Sigmoid colon (tissue), 7 donors: ENCODE data around the gene KLRF2. TPM values are rescaled to one million over a fixed set of nuclear protein-coding genes. Genes with fewer than 3 reads are reported as not detected.

Experiments
- DNase-seq: peaks from one replicate; pipeline ENCODE4 v3.0.0-alpha.2; 2019
- H3K27ac ChIP-seq, 4 donors: fragments of 200-600 bp; sonication (generic); one replicate each; pipeline ENCODE4 v1.5.1; 2016 to 2019; ENCODE audit warnings: mild to moderate bottlenecking in 1 of 4
- H3K27me3 ChIP-seq, 3 donors: fragments of 200-600 bp; sonication (generic); one replicate each; pipeline ENCODE4 v1.5.1; 2019; ENCODE audit warnings: mild to moderate bottlenecking in 1 of 3
- H3K36me3 ChIP-seq, 4 donors: fragments of 200-600 bp; sonication (generic); one replicate each; pipeline ENCODE4 v1.5.1; 2016 to 2019
- H3K4me1 ChIP-seq, 4 donors: fragments of 200-600 bp; sonication (generic); one replicate each; pipeline ENCODE4 v1.5.1; 2017 to 2019
- H3K4me3 ChIP-seq, 4 donors: fragments of 200-600 bp; sonication (generic); one replicate each; pipeline ENCODE4 v1.5.1; 2017 to 2019; ENCODE audit warnings: mild to moderate bottlenecking in 2 of 4, moderate library complexity in 1 of 4
- H3K9me3 ChIP-seq, 4 donors: fragments of 200-600 bp in 3 of 4; sonication (generic) in 3 of 4; one replicate each; pipeline versions ENCODE4 v1.5.1 to v1.6.1; 2013 to 2019
- EP300 ChIP-seq, 4 donors: sonication (generic); formaldehyde crosslinking; IDR thresholded peaks; one replicate each; pipeline ENCODE4 v1.6.1; 2017; ENCODE audit warnings: antibody characterized with exemption in 4 of 4
- POLR2A ChIP-seq, 2 donors: fragments of 450-650 bp; IDR thresholded peaks; one replicate each; pipeline ENCODE4 v1.6.1; 2016; ENCODE audit warnings: antibody characterized with exemption in 2 of 2, mild to moderate bottlenecking in 2 of 2, moderate library complexity in 2 of 2
- POLR2AphosphoS5 ChIP-seq, 4 donors: sonication (generic); formaldehyde crosslinking; IDR thresholded peaks; one replicate each; pipeline ENCODE4 v1.6.1; 2017; ENCODE audit warnings: antibody characterized with exemption in 4 of 4
- WGBS, 2 donors: extraction: QIAGEN DNeasy Blood & Tissue Kit; methylation state at CpG; one replicate each; pipeline ENCODE4 v1.1.7; 2013; 5-methylcytosine and 5-hydroxymethylcytosine counted together
- intact Hi-C: fragments of 100-400 bp; cut with DNase I; formaldehyde crosslinking; loops from one replicate; pipeline ENCODE4 v1.15.1; 2023
- polyA plus RNA-seq, 3 donors: library from polyadenylated mRNA; stranded (reverse); fragments of 200-250 nt; gene quantifications; one replicate each; pipeline ENCODE4 v1.2.3, GENCODE V29; 2013
- total RNA-seq, 4 donors: library from RNA; depleted of rRNA; stranded (reverse); fragments of >200 nt; gene quantifications; one replicate each; pipeline ENCODE4 v1.1.0, GENCODE V29; 2016
- TF ChIP-seq, protein P1 (sequence below), 4 experiments: fragments of 450-650 bp in 3 of 4; fragments of 200-600 bp in 1 of 4; IDR thresholded peaks; one replicate each; pipeline ENCODE4 v1.5.1; 2016 to 2019; ENCODE audit warnings: antibody characterized with exemption in 4 of 4, mild to moderate bottlenecking in 3 of 4, moderate library complexity in 2 of 4
- donor health status: healthy with polysubstance abuse.
- donor health status: Bipolar disorder and iron deficiency.
- donor health status: healthy.

KLRF2 gene, protein sequence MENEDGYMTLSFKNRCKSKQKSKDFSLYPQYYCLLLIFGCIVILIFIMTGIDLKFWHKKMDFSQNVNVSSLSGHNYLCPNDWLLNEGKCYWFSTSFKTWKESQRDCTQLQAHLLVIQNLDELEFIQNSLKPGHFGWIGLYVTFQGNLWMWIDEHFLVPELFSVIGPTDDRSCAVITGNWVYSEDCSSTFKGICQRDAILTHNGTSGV
- not detected for total RNA-seq
- polyA plus RNA-seq: not detected

DNA sequence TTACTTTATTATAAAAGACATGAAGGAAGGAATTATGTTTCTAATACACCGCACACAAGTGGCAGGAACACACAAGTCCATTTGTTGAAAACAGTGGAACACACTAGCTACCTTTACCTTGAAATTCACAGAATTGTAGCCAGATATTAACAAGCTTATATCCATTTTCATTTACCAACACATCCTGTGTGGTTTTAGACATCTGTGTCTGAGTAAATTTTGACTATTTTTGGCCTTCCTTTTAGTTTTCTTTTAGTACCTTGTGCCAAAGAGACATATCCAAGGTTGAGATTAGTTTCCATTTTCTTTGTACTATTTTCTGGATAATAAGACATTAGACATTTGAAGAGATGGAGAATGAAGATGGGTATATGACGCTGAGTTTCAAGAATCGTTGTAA lies at the start of gene KLRF2:
Gene KLRF2 (plus strand): TSS at position 244 of the 400 bp plus-strand sequence. CDS start 107 bp downstream, at position 351.
- WGBS, 2 donors: 89 to 95% methylated on average over 3 of the region's 3 CpGs
- intact Hi-C loops: no loop called here
- no peaks in the 10 kb centered on the region for H3K27me3 ChIP-seq
- no peak within 1 kb of the TSS for H3K4me3 ChIP-seq
- H3K9me3 ChIP-seq: no peaks in the 10 kb centered on the region
- no peaks in the 10 kb centered on the region for H3K36me3 ChIP-seq
- no peak for DNase-seq
- no peaks in the 10 kb centered on the region for H3K4me1 ChIP-seq
- H3K27ac ChIP-seq: no peak within 1 kb of the TSS
- TF ChIP-seq, protein P1, sequence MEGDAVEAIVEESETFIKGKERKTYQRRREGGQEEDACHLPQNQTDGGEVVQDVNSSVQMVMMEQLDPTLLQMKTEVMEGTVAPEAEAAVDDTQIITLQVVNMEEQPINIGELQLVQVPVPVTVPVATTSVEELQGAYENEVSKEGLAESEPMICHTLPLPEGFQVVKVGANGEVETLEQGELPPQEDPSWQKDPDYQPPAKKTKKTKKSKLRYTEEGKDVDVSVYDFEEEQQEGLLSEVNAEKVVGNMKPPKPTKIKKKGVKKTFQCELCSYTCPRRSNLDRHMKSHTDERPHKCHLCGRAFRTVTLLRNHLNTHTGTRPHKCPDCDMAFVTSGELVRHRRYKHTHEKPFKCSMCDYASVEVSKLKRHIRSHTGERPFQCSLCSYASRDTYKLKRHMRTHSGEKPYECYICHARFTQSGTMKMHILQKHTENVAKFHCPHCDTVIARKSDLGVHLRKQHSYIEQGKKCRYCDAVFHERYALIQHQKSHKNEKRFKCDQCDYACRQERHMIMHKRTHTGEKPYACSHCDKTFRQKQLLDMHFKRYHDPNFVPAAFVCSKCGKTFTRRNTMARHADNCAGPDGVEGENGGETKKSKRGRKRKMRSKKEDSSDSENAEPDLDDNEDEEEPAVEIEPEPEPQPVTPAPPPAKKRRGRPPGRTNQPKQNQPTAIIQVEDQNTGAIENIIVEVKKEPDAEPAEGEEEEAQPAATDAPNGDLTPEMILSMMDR (IDR thresholded peaks at IDR 0.05): no peak
- TF ChIP-seq POLR2AphosphoS5 (IDR thresholded peaks at IDR 0.05) (no peak), EP300 (IDR thresholded peaks at IDR 0.05) (no peak), POLR2A (IDR thresholded peaks at IDR 0.05) (no peak)

DNA sequence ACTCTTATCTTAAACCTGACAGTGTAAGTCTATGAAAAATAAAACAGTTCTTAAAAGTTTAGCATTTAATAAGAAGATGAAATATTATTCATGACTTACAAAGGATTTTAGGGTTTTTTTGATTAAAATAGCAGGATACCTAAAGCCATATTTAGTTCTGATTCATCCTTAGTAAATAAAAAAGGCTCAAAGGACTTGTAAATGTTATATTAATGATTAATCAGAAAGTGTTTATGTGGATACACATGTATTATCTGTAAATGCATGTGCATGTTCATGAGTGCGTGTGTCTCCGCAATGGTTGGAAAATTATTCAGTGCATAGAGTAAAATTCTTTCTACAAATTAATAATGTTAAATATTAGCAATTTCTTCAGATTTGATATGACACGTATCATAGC lies 49.6 kb upstream of the KLRF2 start:
- H3K9me3 ChIP-seq: no peaks in the 10 kb centered on the region
- DNase-seq: no peak
- no peak for TF ChIP-seq POLR2AphosphoS5 (IDR thresholded peaks at IDR 0.05)
- no peak for TF ChIP-seq POLR2A (IDR thresholded peaks at IDR 0.05)
- no peak for TF ChIP-seq EP300 (IDR thresholded peaks at IDR 0.05)
- TF ChIP-seq, protein P1 (IDR thresholded peaks at IDR 0.05): no peak

DNA sequence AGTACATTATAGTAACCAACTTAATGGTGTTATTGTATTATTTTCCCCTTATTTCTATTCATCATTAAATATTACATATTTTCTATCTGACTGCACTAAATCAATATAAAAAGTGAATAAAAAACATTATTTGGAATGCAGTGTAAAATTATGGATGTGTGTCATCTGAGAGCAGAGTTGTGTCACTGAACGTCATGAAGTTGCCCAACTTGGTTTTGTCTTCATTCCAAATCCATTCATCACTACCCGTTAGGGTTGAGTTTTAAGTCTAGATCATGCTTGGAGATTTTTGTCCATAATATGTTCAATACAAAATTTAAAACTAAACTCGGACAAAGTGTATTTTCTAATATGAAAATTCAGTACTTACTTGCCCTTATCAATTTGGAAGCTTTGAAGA lies 37.9 kb upstream of the KLRF2 start:
- 50 to 81% methylated on average over 3 of the region's 3 CpGs for WGBS, 2 donors
- Histone ChIP-seq H3K36me3 (no peaks in the 10 kb centered on the region), H3K27me3 (no peaks in the 10 kb centered on the region), H3K27ac (no peak overlapping the region), H3K9me3 (no peaks in the 10 kb centered on the region), H3K4me3 (no peak overlapping the region), H3K4me1 (no peaks in the 10 kb centered on the region)
- intact Hi-C loops: no loop called here
- TF ChIP-seq, protein P1 (IDR thresholded peaks at IDR 0.05): no peak
- TF ChIP-seq POLR2A (IDR thresholded peaks at IDR 0.05): no peak
- TF ChIP-seq POLR2AphosphoS5 (IDR thresholded peaks at IDR 0.05): no peak
- TF ChIP-seq EP300 (IDR thresholded peaks at IDR 0.05): no peak
- DNase-seq: no peak

More for the DNA sequence above, 49.6 kb upstream of the KLRF2 start:
- H3K4me3 ChIP-seq: no peak overlapping the region
- 63% methylated on average over 3 of the region's 3 CpGs for WGBS, 2 donors
- H3K27ac ChIP-seq: no peak overlapping the region
- intact Hi-C loops: no loop called here
- H3K36me3 ChIP-seq: no peaks in the 10 kb centered on the region
- H3K27me3 ChIP-seq: no peaks in the 10 kb centered on the region
- H3K4me1 ChIP-seq: no peaks in the 10 kb centered on the region

DNA sequence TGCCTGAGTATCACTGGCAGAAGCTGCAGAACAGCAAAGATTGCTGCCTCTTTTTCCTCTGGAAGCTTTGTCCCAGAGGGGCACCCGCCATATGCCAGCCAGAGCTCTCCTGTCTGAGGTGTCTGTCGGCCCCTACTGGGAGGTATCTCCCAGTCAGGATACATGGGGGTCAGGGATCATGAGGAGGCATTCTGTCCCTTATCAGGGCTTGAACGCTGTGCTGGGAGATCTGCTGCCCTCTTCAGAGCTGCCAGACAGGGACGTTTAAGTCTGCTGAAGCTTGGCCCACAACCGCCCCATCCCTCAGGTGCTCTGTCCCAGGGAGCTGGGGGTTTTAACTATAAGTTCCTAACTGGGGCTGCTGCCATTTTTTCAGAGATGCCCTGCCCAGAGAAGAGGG lies 32.4 kb upstream of the KLRF2 start:
- TF ChIP-seq POLR2A (IDR thresholded peaks at IDR 0.05): no peak
- TF ChIP-seq EP300 (IDR thresholded peaks at IDR 0.05): no peak
- TF ChIP-seq, protein P1 (IDR thresholded peaks at IDR 0.05): no peak
- no peak for TF ChIP-seq POLR2AphosphoS5 (IDR thresholded peaks at IDR 0.05)
- Histone ChIP-seq H3K27ac (no peak overlapping the region), H3K9me3 (no peaks in the 10 kb centered on the region), H3K4me1 (no peaks in the 10 kb centered on the region), H3K4me3 (no peak overlapping the region), H3K27me3 (no peaks in the 10 kb centered on the region), H3K36me3 (peaks cover 0 to 5% (median 0%) of the 10 kb centered on the region in 4 donors)
- intact Hi-C loops: no loop called here
- 78 to 82% methylated on average over 5 of the region's 5 CpGs for WGBS, 2 donors
- DNase-seq: no peak

DNA sequence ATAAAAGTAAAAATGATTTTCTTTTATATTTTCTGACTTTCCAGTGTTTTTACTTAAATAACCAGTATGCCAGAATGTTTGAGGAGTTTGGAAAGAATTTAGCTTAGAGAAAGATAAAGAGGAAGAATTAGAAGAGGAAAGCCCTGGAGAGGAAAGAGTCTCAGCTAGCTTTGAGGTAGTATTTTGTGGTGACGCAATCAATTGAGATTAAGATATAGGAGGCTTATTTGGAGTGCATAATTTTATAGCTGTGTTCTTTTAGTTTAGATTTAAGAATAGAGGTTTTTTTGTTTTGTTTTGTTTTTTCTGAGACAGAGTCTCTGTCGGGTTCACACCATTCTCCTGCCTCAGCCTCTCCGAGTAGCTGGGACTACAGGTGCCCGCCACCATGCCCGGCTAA lies 30.2 kb upstream of the KLRF2 start:
- 95 to 98% methylated on average over 5 of the region's 5 CpGs for WGBS, 2 donors
- H3K4me1 ChIP-seq: no peaks in the 10 kb centered on the region
- H3K36me3 ChIP-seq: peaks cover 0 to 5% (median 0%) of the 10 kb centered on the region in 4 donors
- H3K4me3 ChIP-seq: no peak overlapping the region
- no peaks in the 10 kb centered on the region for H3K9me3 ChIP-seq
- DNase-seq: no peak
- no peak overlapping the region for H3K27ac ChIP-seq
- TF ChIP-seq POLR2A (IDR thresholded peaks at IDR 0.05): no peak
- no peak for TF ChIP-seq POLR2AphosphoS5 (IDR thresholded peaks at IDR 0.05)
- TF ChIP-seq, protein P1 (IDR thresholded peaks at IDR 0.05): no peak
- no peak for TF ChIP-seq EP300 (IDR thresholded peaks at IDR 0.05)
- no peaks in the 10 kb centered on the region for H3K27me3 ChIP-seq
- intact Hi-C loops: no loop called here
